ENCODE data around the gene ANKRD35. TPM values are rescaled to one million over a fixed set of nuclear protein-coding genes. Genes with fewer than 3 reads are reported as not detected.

The ANKRD35 gene
- total and polyA plus RNA-seq, 12 donors, result 0.37 to 2.0 (median 0.76) TPM; not detected in 1

Small RNA genes lying within 50 kb of the gene (microRNA-seq; reads per million reads assigned to microRNA genes)
- 0.28 to 0.89 (median 0.38) reads per million in 3 donors for gene MIR6736

Small RNA genes lying within 50 kb of the gene (small RNA-seq; reads per million reads assigned to genes)
- 0 reads per million in 2 donors for gene MIR6736

Other genes with a start within 250 kb of the ANKRD35 start
- 1 to 10 TPM; 1.8 to 7.5 (median 3.3) TPM for gene PDZK1, start 178.5 kb downstream of the ANKRD35 start, total RNA-seq
- 1 to 10 TPM; 3.4 to 3.9 (median 3.5) TPM for gene PDZK1, start 178.5 kb downstream of the ANKRD35 start, polyA plus RNA-seq
- under 1 TPM in 2 of 9 donors, not detected in 7; 0.21 to 0.22 TPM for gene CD160, start 166.4 kb downstream of the ANKRD35 start, total RNA-seq
- gene CD160, start 166.4 kb downstream of the ANKRD35 start, polyA plus RNA-seq, result under 1 TPM; 0.10 to 0.48 (median 0.35) TPM
- 10 to 100 TPM in 8 of 9 donors, 1 to 10 TPM in 1; 8.3 to 19.2 (median 13.0) TPM for gene RNF115, start 61.8 kb downstream of the ANKRD35 start, total RNA-seq
- gene RNF115, start 61.8 kb downstream of the ANKRD35 start, polyA plus RNA-seq, result 10 to 100 TPM in 1 of 3 donors, 1 to 10 TPM in 2; 8.4 to 17.1 (median 9.3) TPM
- 10 to 100 TPM; 15.5 to 28.4 (median 20.8) TPM for gene POLR3C, start 61.7 kb downstream of the ANKRD35 start, total RNA-seq
- gene POLR3C, start 61.7 kb downstream of the ANKRD35 start, polyA plus RNA-seq, result 10 to 100 TPM; 12.0 to 19.8 (median 16.2) TPM
- 1 to 10 TPM; 1.5 to 6.5 (median 3.4) TPM for gene NUDT17, start 40.2 kb downstream of the ANKRD35 start, total RNA-seq
- gene NUDT17, start 40.2 kb downstream of the ANKRD35 start, polyA plus RNA-seq, result 1 to 10 TPM; 2.1 to 7.8 (median 3.2) TPM
- 10 to 100 TPM in 8 of 9 donors, 1 to 10 TPM in 1; 7.5 to 34.1 (median 20.8) TPM for gene PIAS3, start 26.8 kb downstream of the ANKRD35 start, total RNA-seq
- gene PIAS3, start 26.8 kb downstream of the ANKRD35 start, polyA plus RNA-seq, result 10 to 100 TPM; 17.9 to 40.5 (median 26.0) TPM
- 1 to 10 TPM in 7 of 9 donors, under 1 TPM in 2; 0.54 to 2.7 (median 1.4) TPM for gene ITGA10, start 24.2 kb upstream of the ANKRD35 start, total RNA-seq
- 1 to 10 TPM in 2 of 3 donors, under 1 TPM in 1; 0.93 to 4.0 (median 3.6) TPM for gene ITGA10, start 24.2 kb upstream of the ANKRD35 start, polyA plus RNA-seq
- gene PEX11B, start 32.9 kb upstream of the ANKRD35 start, total RNA-seq, result 10 to 100 TPM; 24.8 to 44.4 (median 33.0) TPM
- 10 to 100 TPM; 21.2 to 52.9 (median 25.8) TPM for gene PEX11B, start 32.9 kb upstream of the ANKRD35 start, polyA plus RNA-seq
- 100 to 1,000 TPM in 6 of 9 donors, 10 to 100 TPM in 3; 68.9 to 171 (median 116) TPM for gene RBM8A, start 41.6 kb upstream of the ANKRD35 start, total RNA-seq
- gene RBM8A, start 41.6 kb upstream of the ANKRD35 start, polyA plus RNA-seq, result 100 to 1,000 TPM in 2 of 3 donors, 10 to 100 TPM in 1; 61.5 to 223 (median 102) TPM
- 10 to 100 TPM; 15.6 to 61.2 (median 40.7) TPM for gene LIX1L, start 72.2 kb upstream of the ANKRD35 start, total RNA-seq
- gene LIX1L, start 72.2 kb upstream of the ANKRD35 start, polyA plus RNA-seq, result 10 to 100 TPM in 2 of 3 donors, 1 to 10 TPM in 1; 9.6 to 27.5 (median 10.4) TPM
- gene ANKRD34A, start 78.7 kb upstream of the ANKRD35 start, total RNA-seq, result 1 to 10 TPM in 4 of 9 donors, under 1 TPM in 5; 0.24 to 2.5 (median 0.88) TPM
- gene ANKRD34A, start 78.7 kb upstream of the ANKRD35 start, polyA plus RNA-seq, result 1 to 10 TPM in 2 of 3 donors, under 1 TPM in 1; 0.59 to 1.0 (median 1.0) TPM
- 10 to 100 TPM; 18.4 to 35.2 (median 30.5) TPM for gene POLR3GL, start 78.8 kb upstream of the ANKRD35 start, total RNA-seq
- 10 to 100 TPM; 36.0 to 48.7 (median 44.9) TPM for gene POLR3GL, start 78.8 kb upstream of the ANKRD35 start, polyA plus RNA-seq
- 1,000 to 10,000 TPM in 4 of 9 donors, 100 to 1,000 TPM in 5; 202 to 2,069 (median 820) TPM for gene TXNIP, start 110.7 kb upstream of the ANKRD35 start, total RNA-seq
- gene TXNIP, start 110.7 kb upstream of the ANKRD35 start, polyA plus RNA-seq, result 100 to 1,000 TPM; 231 to 486 (median 342) TPM
- gene HJV, start 135.9 kb upstream of the ANKRD35 start, total RNA-seq, result 1 to 10 TPM in 1 of 9 donors, under 1 TPM in 5, not detected in 3; 0.11 to 1.7 (median 0.35) TPM
- gene HJV, start 135.9 kb upstream of the ANKRD35 start, polyA plus RNA-seq, result under 1 TPM in 2 of 3 donors, not detected in 1; 0.07 to 0.11 TPM

All from adrenal gland (tissue), 12 donors.